GM12878 (cell line): ENCODE results near the gene MTO1. TPM values are rescaled to one million over a fixed set of nuclear protein-coding genes. Genes with fewer than 3 reads are reported as not detected.

Experiments
- ATF2 ChIP-seq: IDR thresholded peaks from 2 replicates; pipeline ENCODE4 v1.6.1; 2012; ENCODE audit warnings: low read length, inconsistent platforms
- BHLHE40 ChIP-seq, 2 experiments: fragments of 450-650 bp in 1 of 2; IDR thresholded peaks; 2 replicates each; pipeline ENCODE4 v1.6.1; 2011 to 2017; ENCODE audit warnings: low read depth in 2 of 2, borderline replicate concordance in 1 of 2, improper control_type of control experiment in 1 of 2, low read length in 1 of 2, mild to moderate bottlenecking in 1 of 2
- CEBPB ChIP-seq, 2 experiments: fragments of 150-350 bp in 1 of 2; IDR thresholded peaks; 2 replicates each; pipeline ENCODE4 v1.6.1; 2012 to 2014; ENCODE audit warnings: low read depth in 2 of 2, low read length in 2 of 2, borderline replicate concordance in 1 of 2, inconsistent platforms in 1 of 2
- E2F8 ChIP-seq: fragments of 450-650 bp; IDR thresholded peaks from 2 replicates; pipeline ENCODE4 v1.6.1; 2018; ENCODE audit warnings: mild to moderate bottlenecking, low read depth, moderate library complexity; ENCODE audit not compliant: partially characterized antibody
- ETV6 ChIP-seq, 2 experiments: fragments of 450-650 bp in 1 of 2; IDR thresholded peaks in 1 of 2; conservative IDR thresholded peaks in 1 of 2; 2 replicates each; pipeline ENCODE4 v1.6.1; 2014; ENCODE audit warnings: antibody characterized with exemption in 1 of 2, borderline replicate concordance in 1 of 2, low read depth in 1 of 2, mild to moderate bottlenecking in 1 of 2, moderate library complexity in 1 of 2
- HCFC1 ChIP-seq: fragments of 150-350 bp; IDR thresholded peaks from 2 replicates; pipeline ENCODE4 v1.6.1; 2014; ENCODE audit warnings: low read length
- JUNB ChIP-seq: IDR thresholded peaks from 2 replicates; pipeline ENCODE4 v1.6.1; 2016; ENCODE audit warnings: antibody characterized with exemption, mild to moderate bottlenecking
- NR2C1 ChIP-seq: fragments of 450-650 bp; IDR thresholded peaks from 2 replicates; pipeline ENCODE4 v1.6.1; 2017; ENCODE audit warnings: antibody characterized with exemption, mild to moderate bottlenecking, moderate library complexity
- USF2 ChIP-seq: IDR thresholded peaks from 2 replicates; pipeline ENCODE4 v1.6.1; 2011; ENCODE audit warnings: low read depth, low read length, improper control_type of control experiment, borderline replicate concordance
- ZBTB11 ChIP-seq: fragments of 450-650 bp; formaldehyde crosslinking; IDR thresholded peaks from 2 replicates; pipeline ENCODE4 v1.5.0; 2022; ENCODE audit warnings: mild to moderate bottlenecking, missing genetic modification characterization
- ZBTB4 ChIP-seq: fragments of 450-650 bp; formaldehyde crosslinking; IDR thresholded peaks from 2 replicates; pipeline ENCODE4 v1.4.0; 2022; ENCODE audit warnings: mild to moderate bottlenecking, moderate library complexity
- ZNF274 ChIP-seq: IDR thresholded peaks from one replicate; pipeline ENCODE4 v1.8.0; 2011; ENCODE audit not compliant: insufficient read length, insufficient read depth
- polyA plus RNA-seq, 11 experiments: library from polyadenylated mRNA; depleted of rRNA in 4 of 11; unstranded in 6 of 11; stranded (reverse) in 5 of 11; fragments of >200 nt; fragmentation: Nextera tagmentation in 4 of 11; fragmentation: Illumina TruSeq in 1 of 11; extraction: Ambion mirVana in 4 of 11; extraction: Trizol in 1 of 11; gene quantifications; 1 replicate in 1 of 11; 2 replicates in 10 of 11; pipeline versions ENCODE4 v1.2.1 to v1.2.3, GENCODE V29; 2011 to 2016; ENCODE audit warnings: inconsistent platforms in 2 of 11, missing spikeins in 2 of 11, low read depth in 1 of 11
- total RNA-seq, 4 experiments: library from RNA; depleted of rRNA in 3 of 4; stranded (reverse); fragments of >200 nt in 3 of 4; fragmentation: Illumina TruSeq in 1 of 4; extraction: Trizol in 1 of 4; gene quantifications; 2 replicates each; pipeline versions ENCODE4 v1.2.1 to v1.2.3, GENCODE V29; 2013 to 2021

Gene MTO1
- total and polyA plus RNA-seq, 10 of the 15 experiments (the other 5 are each of a cell fraction or from before 2014, with no cell fraction given), result 24.8 to 53.6 (median 33.1) TPM

GRCh38 chr6:73516514-73517489 lies 55.3 kb downstream of the MTO1 start (continued):
- TF ChIP-seq ZBTB4 (CRISPR knock-in tag) (no peak), CEBPB (IDR thresholded peaks at IDR 0.05; ENCODE audit: borderline replicate concordance in 1 of 2, low read depth in 2 of 2, low read length in 2 of 2) (no peak), ETV6 (conservative IDR thresholded peaks at IDR 0.05 in 1 of 2, IDR thresholded peaks at IDR 0.05 in 1 of 2; ENCODE audit: borderline replicate concordance in 1 of 2, low read depth in 1 of 2) (no peak), ATF2 (no peak), USF2 (no peak), JUNB (no peak), ZBTB11 (CRISPR knock-in tag) (no peak), E2F8 (no peak), NR2C1 (no peak), ZNF274 (no peak), HCFC1 (no peak), BHLHE40 (IDR thresholded peaks at IDR 0.05; ENCODE audit: borderline replicate concordance in 1 of 2, low read depth in 2 of 2, low read length in 1 of 2) (no peak)
